HepG2 (cell line): ENCODE results near the gene SLC25A44. TPM values are rescaled to one million over a fixed set of nuclear protein-coding genes. Genes with fewer than 3 reads are reported as not detected.

ENCODE experiments used
- EHMT2 ChIP-seq: fragments of 200-600 bp; sonication (generic); IDR thresholded peaks from 2 replicates; pipeline ENCODE4 v1.7.0; 2017; ENCODE audit warnings: antibody characterized with exemption, low read depth, low read length, borderline replicate concordance
- ETV6 ChIP-seq: sonication (generic); formaldehyde crosslinking; conservative IDR thresholded peaks from 2 replicates; pipeline ENCODE4 v1.4.0; 2020; ENCODE audit warnings: missing genetic modification reagents
- FOXJ3 ChIP-seq: sonication (generic); formaldehyde crosslinking; IDR thresholded peaks from 2 replicates; pipeline ENCODE4 v1.4.0; 2020; ENCODE audit warnings: missing genetic modification reagents, mild to moderate bottlenecking, borderline replicate concordance
- HDAC1 ChIP-seq: sonication (generic); formaldehyde crosslinking; IDR thresholded peaks from 2 replicates; pipeline ENCODE4 v1.5.1; 2020; ENCODE audit warnings: mild to moderate bottlenecking, missing genetic modification reagents
- HIVEP1 ChIP-seq: sonication (generic); formaldehyde crosslinking; IDR thresholded peaks from 2 replicates; pipeline ENCODE4 v1.4.0; 2020; ENCODE audit warnings: mild to moderate bottlenecking, missing genetic modification reagents
- HOXA3 ChIP-seq: sonication (generic); formaldehyde crosslinking; IDR thresholded peaks from 2 replicates; pipeline ENCODE4 v1.5.0; 2020; ENCODE audit warnings: missing genetic modification reagents
- MIER3 ChIP-seq: IDR thresholded peaks from 2 replicates; pipeline ENCODE4 v1.6.1; 2016; ENCODE audit warnings: missing compliant biosample characterization, borderline replicate concordance
- MIXL1 ChIP-seq: IDR thresholded peaks from 2 replicates; pipeline ENCODE4 v1.6.1; 2016
- NKX3-1 ChIP-seq: sonication (generic); formaldehyde crosslinking; IDR thresholded peaks from 2 replicates; pipeline ENCODE4 v1.5.0; 2020; ENCODE audit warnings: missing genetic modification reagents
- RARA ChIP-seq: IDR thresholded peaks from 2 replicates; pipeline ENCODE4 v1.6.1; 2016; ENCODE audit warnings: missing genetic modification reagents, missing compliant biosample characterization
- SOX5 ChIP-seq: IDR thresholded peaks from 2 replicates; pipeline ENCODE4 v1.6.1; 2016; ENCODE audit warnings: borderline replicate concordance
- TOPORS ChIP-seq: sonication (generic); formaldehyde crosslinking; IDR thresholded peaks from 2 replicates; pipeline ENCODE4 v1.8.0; 2023; ENCODE audit warnings: mild to moderate bottlenecking, missing genetic modification reagents
- TP53 ChIP-seq: sonication (generic); formaldehyde crosslinking; conservative IDR thresholded peaks from 2 replicates; pipeline ENCODE4 v1.4.0; 2020; ENCODE audit warnings: missing genetic modification reagents
- ZFP62 ChIP-seq: sonication (generic); formaldehyde crosslinking; IDR thresholded peaks from 2 replicates; pipeline ENCODE4 v1.4.0; 2020; ENCODE audit warnings: missing genetic modification reagents
- ZNF124 ChIP-seq: sonication (generic); formaldehyde crosslinking; IDR thresholded peaks from 2 replicates; pipeline ENCODE4 v1.4.0; 2020; ENCODE audit warnings: missing genetic modification reagents
- ZNF367 ChIP-seq: sonication (generic); formaldehyde crosslinking; IDR thresholded peaks from 2 replicates; pipeline ENCODE4 v1.4.0; 2020; ENCODE audit warnings: missing genetic modification reagents, borderline replicate concordance
- ZNF44 ChIP-seq: sonication (generic); formaldehyde crosslinking; IDR thresholded peaks from 2 replicates; pipeline ENCODE4 v1.5.1; 2020; ENCODE audit warnings: mild to moderate bottlenecking, missing genetic modification reagents
- ZNF530 ChIP-seq: sonication (generic); formaldehyde crosslinking; IDR thresholded peaks from 2 replicates; pipeline ENCODE4 v1.5.0; 2020; ENCODE audit warnings: low read depth, mild to moderate bottlenecking, missing genetic modification reagents
- ZNF546 ChIP-seq: sonication (generic); formaldehyde crosslinking; conservative IDR thresholded peaks from 2 replicates; pipeline ENCODE4 v1.8.1; 2023; ENCODE audit warnings: mild to moderate bottlenecking, missing genetic modification reagents
- ZNF589 ChIP-seq: sonication (generic); formaldehyde crosslinking; conservative IDR thresholded peaks from 2 replicates; pipeline ENCODE4 v1.8.0; 2022; ENCODE audit warnings: mild to moderate bottlenecking, moderate library complexity, missing genetic modification reagents
- ZSCAN25 ChIP-seq: sonication (generic); formaldehyde crosslinking; IDR thresholded peaks from 2 replicates; pipeline ENCODE4 v1.8.0; 2022; ENCODE audit warnings: mild to moderate bottlenecking, missing genetic modification reagents
- polyA plus RNA-seq, 8 experiments: library from polyadenylated mRNA; depleted of rRNA in 3 of 8; stranded (reverse) in 7 of 8; unstranded in 1 of 8; fragments of >200 nt; fragmentation: Illumina TruSeq in 4 of 8; extraction: Trizol in 4 of 8; gene quantifications; 2 replicates each; pipeline versions ENCODE4 v1.2.1 to v1.2.3, GENCODE V29; 2011 to 2016; ENCODE audit warnings: low read depth in 4 of 8, missing spikeins in 1 of 8, mixed read lengths in 1 of 8; ENCODE audit not compliant: insufficient read depth in 1 of 8
- total RNA-seq, 5 experiments: library from RNA; depleted of rRNA; stranded (reverse); fragments of >200 nt; fragmentation: Illumina TruSeq; extraction: Trizol; gene quantifications; 2 replicates each; pipeline ENCODE4 v1.2.3, GENCODE V29; 2016; ENCODE audit warnings: low read depth in 1 of 5
- TF ChIP-seq, protein P1 (sequence below): IDR thresholded peaks from 2 replicates; pipeline ENCODE4 v1.6.1; 2016; ENCODE audit warnings: low read depth, control low read depth
- TF ChIP-seq, protein P2 (sequence below): sonication (generic); formaldehyde crosslinking; IDR thresholded peaks from 2 replicates; pipeline ENCODE4 v1.8.1; 2023; ENCODE audit warnings: missing genetic modification reagents, inconsistent platforms, borderline replicate concordance
- TF ChIP-seq, protein P3 (sequence below): sonication (generic); formaldehyde crosslinking; IDR thresholded peaks from 2 replicates; pipeline ENCODE4 v1.5.0; 2020; ENCODE audit warnings: mild to moderate bottlenecking, missing genetic modification reagents
- TF ChIP-seq, protein P4 (sequence below): sonication (generic); formaldehyde crosslinking; conservative IDR thresholded peaks from 2 replicates; pipeline ENCODE4 v1.4.0; 2020; ENCODE audit warnings: missing genetic modification reagents
- TF ChIP-seq, protein P5 (sequence below): sonication (generic); formaldehyde crosslinking; IDR thresholded peaks from 2 replicates; pipeline ENCODE4 v1.5.0; 2020; ENCODE audit warnings: mild to moderate bottlenecking, missing genetic modification reagents, moderate library complexity

SLC25A44 gene
- total and polyA plus RNA-seq, 2 of the 13 experiments (the other 11 are each of a cell fraction or from before 2014, with no cell fraction given) = 10.7 to 13.4 TPM

DNA sequence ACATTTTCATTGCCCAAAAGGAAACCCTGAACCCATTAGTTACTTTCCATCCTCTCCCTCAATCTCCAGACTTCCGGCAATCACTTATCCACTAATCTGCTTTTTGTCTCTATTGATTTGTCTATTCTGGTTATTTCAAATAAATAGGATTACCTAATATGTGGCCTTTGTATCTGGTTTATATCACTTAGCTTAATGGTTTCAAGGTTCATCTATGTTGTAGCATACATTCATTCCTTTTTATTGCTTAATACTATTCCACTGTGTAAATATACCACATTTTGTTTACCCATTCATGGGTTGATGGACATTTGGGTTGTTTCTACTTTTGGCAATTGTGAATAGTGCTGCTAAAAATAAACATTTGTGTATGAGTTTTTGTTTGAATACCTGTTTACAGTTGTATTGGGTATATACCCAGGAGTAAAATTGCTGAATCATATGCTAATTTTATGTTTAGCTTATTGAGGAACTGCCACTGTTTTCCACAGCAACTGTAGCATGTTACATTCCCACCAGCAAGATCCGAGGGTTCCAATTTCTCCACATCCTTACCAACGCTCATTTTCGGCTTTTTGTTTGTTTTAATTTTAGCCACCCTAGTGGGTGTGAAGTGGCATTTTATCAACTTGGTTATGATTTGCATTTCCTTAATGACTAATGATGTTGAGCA lies 2.5 kb upstream of the SLC25A44 start (continued):
- TF ChIP-seq, protein P1, sequence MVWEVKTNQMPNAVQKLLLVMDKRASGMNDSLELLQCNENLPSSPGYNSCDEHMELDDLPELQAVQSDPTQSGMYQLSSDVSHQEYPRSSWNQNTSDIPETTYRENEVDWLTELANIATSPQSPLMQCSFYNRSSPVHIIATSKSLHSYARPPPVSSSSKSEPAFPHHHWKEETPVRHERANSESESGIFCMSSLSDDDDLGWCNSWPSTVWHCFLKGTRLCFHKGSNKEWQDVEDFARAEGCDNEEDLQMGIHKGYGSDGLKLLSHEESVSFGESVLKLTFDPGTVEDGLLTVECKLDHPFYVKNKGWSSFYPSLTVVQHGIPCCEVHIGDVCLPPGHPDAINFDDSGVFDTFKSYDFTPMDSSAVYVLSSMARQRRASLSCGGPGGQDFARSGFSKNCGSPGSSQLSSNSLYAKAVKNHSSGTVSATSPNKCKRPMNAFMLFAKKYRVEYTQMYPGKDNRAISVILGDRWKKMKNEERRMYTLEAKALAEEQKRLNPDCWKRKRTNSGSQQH (CRISPR knock-in tag) = no peak
- TF ChIP-seq ETV6 = no peak
- no peak for TF ChIP-seq ZSCAN25 (CRISPR knock-in tag)
- no peak for TF ChIP-seq TP53 (CRISPR knock-in tag)
- TF ChIP-seq SOX5 (CRISPR knock-in tag) = peak; percentile 45; the same call in 1 of the 2 replicates
- TF ChIP-seq ZNF44 (CRISPR knock-in tag) = no peak
- TF ChIP-seq ZNF124 (CRISPR knock-in tag) = no peak
- TF ChIP-seq, protein P2, sequence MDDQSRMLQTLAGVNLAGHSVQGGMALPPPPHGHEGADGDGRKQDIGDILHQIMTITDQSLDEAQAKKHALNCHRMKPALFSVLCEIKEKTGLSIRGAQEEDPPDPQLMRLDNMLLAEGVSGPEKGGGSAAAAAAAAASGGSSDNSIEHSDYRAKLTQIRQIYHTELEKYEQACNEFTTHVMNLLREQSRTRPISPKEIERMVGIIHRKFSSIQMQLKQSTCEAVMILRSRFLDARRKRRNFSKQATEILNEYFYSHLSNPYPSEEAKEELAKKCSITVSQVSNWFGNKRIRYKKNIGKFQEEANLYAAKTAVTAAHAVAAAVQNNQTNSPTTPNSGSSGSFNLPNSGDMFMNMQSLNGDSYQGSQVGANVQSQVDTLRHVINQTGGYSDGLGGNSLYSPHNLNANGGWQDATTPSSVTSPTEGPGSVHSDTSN (CRISPR knock-in tag) = no peak
- peak; percentile 63 for TF ChIP-seq MIXL1
- TF ChIP-seq, protein P3, sequence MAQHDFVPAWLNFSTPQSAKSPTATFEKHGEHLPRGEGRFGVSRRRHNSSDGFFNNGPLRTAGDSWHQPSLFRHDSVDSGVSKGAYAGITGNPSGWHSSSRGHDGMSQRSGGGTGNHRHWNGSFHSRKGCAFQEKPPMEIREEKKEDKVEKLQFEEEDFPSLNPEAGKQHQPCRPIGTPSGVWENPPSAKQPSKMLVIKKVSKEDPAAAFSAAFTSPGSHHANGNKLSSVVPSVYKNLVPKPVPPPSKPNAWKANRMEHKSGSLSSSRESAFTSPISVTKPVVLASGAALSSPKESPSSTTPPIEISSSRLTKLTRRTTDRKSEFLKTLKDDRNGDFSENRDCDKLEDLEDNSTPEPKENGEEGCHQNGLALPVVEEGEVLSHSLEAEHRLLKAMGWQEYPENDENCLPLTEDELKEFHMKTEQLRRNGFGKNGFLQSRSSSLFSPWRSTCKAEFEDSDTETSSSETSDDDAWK (CRISPR knock-in tag) = no peak
- no peak for TF ChIP-seq ZNF589
- TF ChIP-seq EHMT2 = 0 out of 2 replicates have a peak, but pooled peaks have one; percentile 27
- TF ChIP-seq ZNF367 (CRISPR knock-in tag) = no peak
- no peak for TF ChIP-seq HIVEP1 (CRISPR knock-in tag)
- no peak for TF ChIP-seq HOXA3
- no peak for TF ChIP-seq HDAC1
- TF ChIP-seq ZFP62 = no peak
- TF ChIP-seq RARA (CRISPR knock-in tag) = no peak
- TF ChIP-seq MIER3 (CRISPR knock-in tag) = no peak
- TF ChIP-seq ZNF530 (CRISPR knock-in tag) = no peak
- TF ChIP-seq TOPORS (CRISPR knock-in tag) = no peak
- TF ChIP-seq ZNF546 (CRISPR knock-in tag) = no peak
- TF ChIP-seq NKX3-1 = no peak
- TF ChIP-seq, protein P4, sequence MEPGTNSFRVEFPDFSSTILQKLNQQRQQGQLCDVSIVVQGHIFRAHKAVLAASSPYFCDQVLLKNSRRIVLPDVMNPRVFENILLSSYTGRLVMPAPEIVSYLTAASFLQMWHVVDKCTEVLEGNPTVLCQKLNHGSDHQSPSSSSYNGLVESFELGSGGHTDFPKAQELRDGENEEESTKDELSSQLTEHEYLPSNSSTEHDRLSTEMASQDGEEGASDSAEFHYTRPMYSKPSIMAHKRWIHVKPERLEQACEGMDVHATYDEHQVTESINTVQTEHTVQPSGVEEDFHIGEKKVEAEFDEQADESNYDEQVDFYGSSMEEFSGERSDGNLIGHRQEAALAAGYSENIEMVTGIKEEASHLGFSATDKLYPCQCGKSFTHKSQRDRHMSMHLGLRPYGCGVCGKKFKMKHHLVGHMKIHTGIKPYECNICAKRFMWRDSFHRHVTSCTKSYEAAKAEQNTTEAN (CRISPR knock-in tag) = no peak
- TF ChIP-seq FOXJ3 (CRISPR knock-in tag) = peak; percentile 50; the same call in 1 of the 2 replicates
- TF ChIP-seq, protein P5, sequence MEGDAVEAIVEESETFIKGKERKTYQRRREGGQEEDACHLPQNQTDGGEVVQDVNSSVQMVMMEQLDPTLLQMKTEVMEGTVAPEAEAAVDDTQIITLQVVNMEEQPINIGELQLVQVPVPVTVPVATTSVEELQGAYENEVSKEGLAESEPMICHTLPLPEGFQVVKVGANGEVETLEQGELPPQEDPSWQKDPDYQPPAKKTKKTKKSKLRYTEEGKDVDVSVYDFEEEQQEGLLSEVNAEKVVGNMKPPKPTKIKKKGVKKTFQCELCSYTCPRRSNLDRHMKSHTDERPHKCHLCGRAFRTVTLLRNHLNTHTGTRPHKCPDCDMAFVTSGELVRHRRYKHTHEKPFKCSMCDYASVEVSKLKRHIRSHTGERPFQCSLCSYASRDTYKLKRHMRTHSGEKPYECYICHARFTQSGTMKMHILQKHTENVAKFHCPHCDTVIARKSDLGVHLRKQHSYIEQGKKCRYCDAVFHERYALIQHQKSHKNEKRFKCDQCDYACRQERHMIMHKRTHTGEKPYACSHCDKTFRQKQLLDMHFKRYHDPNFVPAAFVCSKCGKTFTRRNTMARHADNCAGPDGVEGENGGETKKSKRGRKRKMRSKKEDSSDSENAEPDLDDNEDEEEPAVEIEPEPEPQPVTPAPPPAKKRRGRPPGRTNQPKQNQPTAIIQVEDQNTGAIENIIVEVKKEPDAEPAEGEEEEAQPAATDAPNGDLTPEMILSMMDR (CRISPR knock-in tag) = no peak
